ENCODE results near the gene ZNF557. TPM values are rescaled to one million over a fixed set of nuclear protein-coding genes. Genes with fewer than 3 reads are reported as not detected.
A peak's percentile ranks its signal among the peaks of the same experiment; 100 is the strongest.
"Not testable (repeated sequence)": the region's sequence is repeated elsewhere in the genome, so short reads cannot be mapped to it uniquely, and the experiment has no call there.

The ZNF557 gene
- total and polyA plus RNA-seq, 4 donors, result 6.9 to 18.1 (median 13.2) TPM

DNA sequence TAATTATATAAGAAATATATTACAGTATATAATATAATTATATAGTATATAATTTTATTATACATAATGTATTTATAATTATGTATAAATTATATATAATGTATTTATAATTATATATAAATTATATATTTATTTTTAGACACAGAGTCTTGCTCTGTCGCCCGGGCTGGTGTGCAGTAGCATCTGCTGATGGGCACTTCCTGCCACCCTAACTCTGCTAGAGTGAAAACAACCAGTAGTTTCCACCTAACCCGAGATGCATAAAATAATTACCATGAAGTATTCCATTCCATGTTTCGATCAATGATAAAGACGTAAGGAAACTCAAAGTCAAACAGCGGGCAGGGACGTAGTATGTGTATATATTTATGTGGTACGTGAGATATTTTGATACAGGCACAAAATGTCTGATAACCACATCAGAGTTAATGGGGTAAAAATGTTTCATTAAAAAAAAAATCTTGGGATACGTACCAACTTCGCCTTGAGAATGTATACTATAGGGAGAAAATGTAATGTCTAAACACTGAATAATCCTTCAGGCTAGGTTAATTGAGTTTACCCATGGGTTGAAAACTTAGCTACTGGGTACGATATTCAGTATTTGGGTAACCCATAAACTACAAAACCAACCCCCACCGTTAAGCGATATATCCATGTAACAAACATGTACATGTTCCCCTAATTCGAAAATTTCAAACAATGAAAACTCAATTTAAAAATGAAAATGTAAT, 14.7 kb upstream of the ZNF557 start:
- not testable (repeated sequence) for DNase-seq (ENCODE audit: low read depth in 4 of 6, low spot score in 6 of 6); H3K36me3 ChIP-seq (ENCODE audit: control insufficient read depth, insufficient read depth, low read length); H3K4me3 ChIP-seq (ENCODE audit: low read depth, low read length); H3K27me3 ChIP-seq (ENCODE audit: control insufficient read depth, insufficient read depth, low read length); H3K4me1 ChIP-seq (ENCODE audit: control insufficient read depth, insufficient read depth, low read length); H3K27ac ChIP-seq (ENCODE audit: low read depth, low read length); H3K9me3 ChIP-seq (ENCODE audit: control insufficient read depth, insufficient read depth, low read length)
- no CpG with 5 or more reads among the region's 14 CpGs for WGBS (ENCODE audit: insufficient coverage)

DNA sequence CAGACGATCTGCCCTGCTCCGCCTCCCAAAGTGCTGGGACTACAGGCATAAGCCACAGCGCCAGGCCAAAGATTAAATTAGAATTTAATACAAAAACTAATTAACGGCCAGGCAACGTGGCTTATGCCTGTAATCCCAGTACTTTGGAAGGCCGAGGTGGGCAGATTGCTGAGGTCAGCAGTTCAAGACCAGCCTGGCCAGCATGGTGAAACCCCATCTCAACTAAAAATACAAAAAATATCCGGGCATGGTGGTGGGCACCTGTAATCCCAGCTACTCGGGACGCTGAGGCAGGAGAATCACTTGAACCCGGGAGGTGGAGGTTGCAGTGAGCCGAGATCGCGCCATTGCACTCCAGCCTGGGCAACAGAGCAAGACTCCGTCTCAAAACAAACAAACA, 13.8 kb upstream of the ZNF557 start:
- not testable (repeated sequence) for H3K27me3 ChIP-seq (ENCODE audit: control insufficient read depth, insufficient read depth, low read length); H3K27ac ChIP-seq (ENCODE audit: low read depth, low read length); H3K36me3 ChIP-seq (ENCODE audit: control insufficient read depth, insufficient read depth, low read length); DNase-seq (ENCODE audit: low read depth in 4 of 6, low spot score in 6 of 6); H3K4me3 ChIP-seq (ENCODE audit: low read depth, low read length); H3K9me3 ChIP-seq (ENCODE audit: control insufficient read depth, insufficient read depth, low read length); H3K4me1 ChIP-seq (ENCODE audit: control insufficient read depth, insufficient read depth, low read length)
- 74% methylated on average over 3 of the region's 14 CpGs for WGBS (ENCODE audit: insufficient coverage)

DNA sequence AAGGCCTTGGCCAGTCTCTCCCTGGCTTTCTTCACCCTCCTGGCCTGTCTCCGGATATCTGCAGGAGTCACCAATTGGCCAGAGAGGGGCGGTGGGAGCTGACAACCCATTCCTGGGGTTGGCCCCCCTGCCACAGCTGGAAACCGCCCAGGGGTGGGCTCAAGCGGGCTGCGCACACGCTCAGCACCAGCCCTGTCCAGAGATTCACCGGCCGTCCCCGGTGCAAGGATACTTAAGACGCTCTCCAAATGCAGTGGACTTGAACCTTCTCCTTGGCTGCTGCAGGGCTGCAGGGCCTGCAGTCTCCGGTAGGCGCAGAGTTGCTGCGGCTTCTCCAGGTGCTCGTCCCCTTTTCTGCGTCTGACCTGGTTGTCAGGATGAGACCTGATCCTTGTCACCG, 13.1 kb upstream of the ZNF557 start:
- not testable (repeated sequence) for H3K4me3 ChIP-seq (ENCODE audit: low read depth, low read length); H3K4me1 ChIP-seq (ENCODE audit: control insufficient read depth, insufficient read depth, low read length); H3K27ac ChIP-seq (ENCODE audit: low read depth, low read length); DNase-seq (ENCODE audit: low read depth in 4 of 6, low spot score in 6 of 6); H3K27me3 ChIP-seq (ENCODE audit: control insufficient read depth, insufficient read depth, low read length); H3K36me3 ChIP-seq (ENCODE audit: control insufficient read depth, insufficient read depth, low read length); H3K9me3 ChIP-seq (ENCODE audit: control insufficient read depth, insufficient read depth, low read length)
- no CpG with 5 or more reads among the region's 16 CpGs for WGBS (ENCODE audit: insufficient coverage)

DNA sequence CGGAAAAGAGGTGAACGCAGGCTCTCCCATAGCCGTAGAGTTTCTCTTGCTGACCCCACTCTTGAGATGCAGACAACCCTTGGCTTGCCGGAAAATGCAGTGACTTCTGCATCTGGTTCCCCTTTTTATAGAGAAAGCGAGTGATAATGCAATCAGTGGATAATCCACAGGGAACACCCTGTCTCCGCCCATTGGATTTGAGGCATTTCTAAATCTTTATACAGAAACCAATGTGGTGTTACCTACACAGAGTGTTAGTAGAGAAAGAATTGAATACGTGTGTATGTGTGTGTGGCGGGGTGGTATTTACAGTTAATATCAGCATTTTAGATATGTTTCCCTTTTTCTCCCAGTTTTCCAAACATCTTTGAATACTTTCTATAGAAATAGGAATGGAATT, 10.9 kb upstream of the ZNF557 start, which contains the start of gene MBD3L3:
MBD3L3 (minus strand) TSS at position 101 of the 400 bp plus-strand sequence; CDS start at position 30, 71 bp downstream.
- H3K4me1 ChIP-seq (ENCODE audit: control insufficient read depth, insufficient read depth, low read length); H3K27ac ChIP-seq (ENCODE audit: low read depth, low read length); H3K4me3 ChIP-seq (ENCODE audit: low read depth, low read length); H3K9me3 ChIP-seq (ENCODE audit: control insufficient read depth, insufficient read depth, low read length); H3K36me3 ChIP-seq (ENCODE audit: control insufficient read depth, insufficient read depth, low read length); DNase-seq (ENCODE audit: low read depth in 4 of 6, low spot score in 6 of 6); H3K27me3 ChIP-seq (ENCODE audit: control insufficient read depth, insufficient read depth, low read length): not testable (repeated sequence)
- whole genome bisulfite sequencing (ENCODE audit: insufficient coverage), result no CpG with 5 or more reads among the region's 8 CpGs

DNA sequence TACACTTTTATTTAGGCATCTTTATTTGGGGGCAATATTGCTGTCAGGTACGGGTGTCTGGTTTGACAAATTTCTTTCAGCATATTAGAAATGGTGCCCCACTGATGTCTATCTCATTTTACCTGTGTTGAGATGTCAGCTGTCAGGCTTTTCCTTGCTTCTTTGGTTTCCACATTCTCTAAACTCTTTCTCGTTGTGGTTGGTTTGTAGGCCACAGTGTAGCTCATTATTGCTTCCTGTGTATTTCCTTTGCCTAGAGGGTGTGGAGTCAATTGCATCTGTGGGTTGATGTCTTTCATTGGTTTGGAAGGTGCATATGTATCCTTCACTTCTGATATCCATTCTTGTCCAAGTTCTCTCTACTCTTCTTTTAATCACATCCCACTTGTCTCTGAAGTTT, 9.5 kb upstream of the ZNF557 start:
- no CpG with 5 or more reads among the region's 2 CpGs for WGBS (ENCODE audit: insufficient coverage)
- H3K27ac ChIP-seq (ENCODE audit: low read depth, low read length); H3K27me3 ChIP-seq (ENCODE audit: control insufficient read depth, insufficient read depth, low read length); H3K36me3 ChIP-seq (ENCODE audit: control insufficient read depth, insufficient read depth, low read length); H3K9me3 ChIP-seq (ENCODE audit: control insufficient read depth, insufficient read depth, low read length); H3K4me1 ChIP-seq (ENCODE audit: control insufficient read depth, insufficient read depth, low read length); H3K4me3 ChIP-seq (ENCODE audit: low read depth, low read length); DNase-seq (ENCODE audit: low read depth in 4 of 6, low spot score in 6 of 6): not testable (repeated sequence)

DNA sequence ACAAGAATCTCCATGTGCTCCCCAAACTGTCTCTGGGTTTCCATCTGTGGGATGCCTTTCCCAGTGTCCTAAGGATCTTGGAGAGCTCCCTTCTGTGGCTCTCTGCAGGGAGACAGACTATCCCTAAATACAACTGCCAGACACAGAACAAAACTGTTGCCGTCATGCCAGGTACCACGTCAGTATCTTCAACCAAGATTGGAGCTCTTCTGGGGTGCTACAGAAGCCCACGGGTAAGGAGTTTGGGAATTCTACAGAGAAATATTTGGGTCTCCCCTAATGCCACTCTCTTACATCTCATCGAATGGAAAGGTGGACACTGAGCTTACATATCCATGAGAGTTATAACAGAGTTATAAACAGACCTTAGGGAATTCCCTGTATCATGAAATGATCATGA, 6.2 kb upstream of the ZNF557 start:
- no peaks in the 10 kb centered on the region for H3K4me1 ChIP-seq (ENCODE audit: control insufficient read depth, insufficient read depth, low read length)
- no peaks in the 10 kb centered on the region for H3K9me3 ChIP-seq (ENCODE audit: control insufficient read depth, insufficient read depth, low read length)
- no peaks in the 10 kb centered on the region for H3K27me3 ChIP-seq (ENCODE audit: control insufficient read depth, insufficient read depth, low read length)
- H3K36me3 ChIP-seq (ENCODE audit: control insufficient read depth, insufficient read depth, low read length), result no peaks in the 10 kb centered on the region
- no peak overlapping the region for H3K4me3 ChIP-seq (ENCODE audit: low read depth, low read length)
- no CpG with 5 or more reads among the region's 4 CpGs for WGBS (ENCODE audit: insufficient coverage)
- H3K27ac ChIP-seq (ENCODE audit: low read depth, low read length), result no peak overlapping the region
- no peak for DNase-seq (ENCODE audit: low read depth in 4 of 6, low spot score in 6 of 6)

DNA sequence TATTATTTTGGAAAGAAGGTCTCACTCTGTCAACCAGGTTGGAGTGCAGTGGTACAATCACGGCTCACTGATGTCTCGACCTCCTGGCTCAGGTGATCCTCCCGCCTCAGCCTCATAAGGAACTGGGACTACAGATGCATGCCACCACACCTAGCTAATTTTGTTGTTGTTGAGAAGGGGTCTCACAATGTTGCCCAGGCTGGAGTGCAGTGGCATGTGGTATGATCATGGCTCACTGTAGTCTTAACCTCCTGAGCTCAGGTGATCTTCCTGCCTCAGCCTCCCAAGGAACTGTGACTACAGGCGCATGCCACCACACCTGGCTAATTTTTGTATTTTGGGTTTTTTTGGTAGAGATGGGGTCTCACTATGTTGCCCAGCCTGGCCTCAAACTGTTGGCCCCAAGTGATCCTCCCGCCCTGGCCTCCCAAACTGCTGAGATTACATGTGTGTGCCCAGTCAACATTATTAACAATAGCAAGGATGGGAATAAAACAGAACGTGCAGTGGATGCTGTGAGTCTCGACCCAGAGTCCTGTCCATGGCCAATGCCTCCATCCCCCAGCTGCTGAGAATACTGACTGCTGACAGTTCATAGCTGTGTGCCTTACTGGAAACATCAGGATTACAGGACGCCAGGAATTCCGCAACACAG, 5.6 kb upstream of the ZNF557 start:
- H3K36me3 ChIP-seq (ENCODE audit: control insufficient read depth, insufficient read depth, low read length), result no peaks in the 10 kb centered on the region
- H3K9me3 ChIP-seq (ENCODE audit: control insufficient read depth, insufficient read depth, low read length), result no peaks in the 10 kb centered on the region
- no peak overlapping the region for H3K27ac ChIP-seq (ENCODE audit: low read depth, low read length)
- 79% methylated on average over 5 of the region's 9 CpGs for WGBS (ENCODE audit: insufficient coverage)
- no peak overlapping the region for H3K4me3 ChIP-seq (ENCODE audit: low read depth, low read length)
- H3K27me3 ChIP-seq (ENCODE audit: control insufficient read depth, insufficient read depth, low read length), result no peaks in the 10 kb centered on the region
- no peaks in the 10 kb centered on the region for H3K4me1 ChIP-seq (ENCODE audit: control insufficient read depth, insufficient read depth, low read length)
- DNase-seq (ENCODE audit: low read depth in 4 of 6, low spot score in 6 of 6), result no peak

DNA sequence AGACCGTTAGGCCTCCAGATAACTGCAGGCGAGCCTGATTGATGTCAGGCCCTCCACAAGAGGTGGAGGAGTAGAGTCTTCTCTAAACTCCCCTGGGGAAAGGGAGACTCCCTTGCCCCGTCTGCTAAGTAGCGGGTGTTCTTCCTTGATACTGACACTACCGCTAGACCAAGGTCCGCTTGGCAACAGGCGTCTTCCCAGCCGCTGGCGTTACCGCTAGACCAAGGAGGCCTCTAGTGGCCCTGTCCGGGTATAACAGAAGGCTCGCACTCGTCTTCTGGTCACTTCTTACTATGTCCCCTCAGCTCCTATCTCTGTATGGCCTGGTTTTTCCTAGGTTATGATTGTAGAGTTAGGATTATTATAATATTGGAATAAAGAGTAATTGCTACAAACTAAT, 2.4 kb upstream of the ZNF557 start:
- not testable (repeated sequence) for H3K4me1 ChIP-seq (ENCODE audit: control insufficient read depth, insufficient read depth, low read length); H3K36me3 ChIP-seq (ENCODE audit: control insufficient read depth, insufficient read depth, low read length); H3K4me3 ChIP-seq (ENCODE audit: low read depth, low read length); H3K9me3 ChIP-seq (ENCODE audit: control insufficient read depth, insufficient read depth, low read length); DNase-seq (ENCODE audit: low read depth in 4 of 6, low spot score in 6 of 6); H3K27ac ChIP-seq (ENCODE audit: low read depth, low read length); H3K27me3 ChIP-seq (ENCODE audit: control insufficient read depth, insufficient read depth, low read length)
- WGBS (ENCODE audit: insufficient coverage), result 68% methylated on average over 5 of the region's 13 CpGs

DNA sequence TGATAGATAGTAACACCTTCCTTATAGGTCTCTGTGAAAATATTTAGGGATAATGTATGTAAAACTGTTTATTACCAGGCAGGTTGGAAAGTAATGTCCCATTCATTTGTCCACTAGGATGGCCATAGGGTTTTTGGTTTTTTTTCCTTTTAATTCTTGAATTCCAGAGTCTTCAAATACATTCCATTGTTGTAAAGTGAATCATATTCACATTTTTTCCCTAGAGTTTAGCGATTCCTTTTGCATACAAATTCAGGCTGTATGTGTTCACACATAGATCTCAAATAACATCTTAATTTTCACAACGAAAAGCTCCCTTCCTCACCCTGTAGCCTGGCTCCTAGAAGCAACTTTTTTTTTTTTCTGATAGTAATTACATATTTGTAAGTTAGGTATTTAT, 1.8 kb upstream of the ZNF557 start:
- no peaks in the 10 kb centered on the region for H3K9me3 ChIP-seq (ENCODE audit: control insufficient read depth, insufficient read depth, low read length)
- no peak for DNase-seq (ENCODE audit: low read depth in 4 of 6, low spot score in 6 of 6)
- no CpG with 5 or more reads among the region's 2 CpGs for WGBS (ENCODE audit: insufficient coverage)
- H3K27ac ChIP-seq (ENCODE audit: low read depth, low read length), result no peak overlapping the region
- H3K36me3 ChIP-seq (ENCODE audit: control insufficient read depth, insufficient read depth, low read length), result peaks cover 10% of the 10 kb centered on the region
- no peaks in the 10 kb centered on the region for H3K27me3 ChIP-seq (ENCODE audit: control insufficient read depth, insufficient read depth, low read length)
- H3K4me1 ChIP-seq (ENCODE audit: control insufficient read depth, insufficient read depth, low read length), result no peaks in the 10 kb centered on the region
- H3K4me3 ChIP-seq (ENCODE audit: low read depth, low read length), result no peak overlapping the region

DNA sequence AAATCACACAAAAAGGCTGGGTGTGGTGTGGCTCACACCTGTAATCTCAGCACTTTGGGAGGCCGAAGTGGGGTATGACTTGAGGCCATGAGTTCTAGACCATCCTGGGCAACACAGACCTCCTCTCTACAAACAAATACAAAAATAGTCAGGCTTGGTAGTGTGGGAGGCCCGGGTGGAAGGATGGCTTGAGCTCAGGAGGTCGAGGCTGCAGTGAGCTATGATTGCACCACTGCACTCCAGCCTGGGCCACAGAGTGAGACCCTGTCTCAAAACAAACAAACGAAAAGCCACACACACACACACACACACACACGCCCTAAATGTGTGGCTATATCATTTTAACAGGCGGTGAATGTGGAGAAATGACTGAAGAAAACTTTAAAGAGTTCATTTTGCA, 904 bp upstream of the ZNF557 start:
- Histone ChIP-seq H3K27me3 (ENCODE audit: control insufficient read depth, insufficient read depth, low read length) (no peaks in the 10 kb centered on the region), H3K4me1 (ENCODE audit: control insufficient read depth, insufficient read depth, low read length) (no peaks in the 10 kb centered on the region), H3K27ac (ENCODE audit: low read depth, low read length) (peak overlapping the region; percentile 36), H3K9me3 (ENCODE audit: control insufficient read depth, insufficient read depth, low read length) (no peaks in the 10 kb centered on the region), H3K4me3 (ENCODE audit: low read depth, low read length) (no peak overlapping the region), H3K36me3 (ENCODE audit: control insufficient read depth, insufficient read depth, low read length) (peaks cover 19% of the 10 kb centered on the region)
- 80% methylated on average over 1 of the region's 6 CpGs for WGBS (ENCODE audit: insufficient coverage)
- no peak for DNase-seq (ENCODE audit: low read depth in 4 of 6, low spot score in 6 of 6)

All from spinal cord (tissue), 10 donors.